HG03159 (cell line): ENCODE results near the gene GADL1.

Experiments used
- ATAC-seq: cut with Tn5 transposase; IDR thresholded peaks from one replicate; pipeline ENCODE4 v1.9.1; 2021; ENCODE audit warnings: mild to moderate bottlenecking, moderate library complexity; ENCODE audit not compliant: unreplicated experiment

GADL1 gene

GRCh38 chr3:30894521-30895251 lies at the start of gene GADL1:
TSS of gene GADL1 (minus strand) at chr3:30894661. CDS start at chr3:30894614, 47 bp downstream.
- no peak for ATAC-seq

GRCh38 chr3:30944124-30944523 lies 49.7 kb upstream of the GADL1 start:
- no peak for ATAC-seq

- no peak for ATAC-seq
Measured at GRCh38 chr3:30943206-30943605, 48.7 kb upstream of the GADL1 start.

- no peak for ATAC-seq
Measured at GRCh38 chr3:30941342-30941741, 46.9 kb upstream of the GADL1 start.

- ATAC-seq: no peak
Measured at GRCh38 chr3:30940740-30941139, 46.3 kb upstream of the GADL1 start.

GRCh38 chr3:30934208-30934550 lies 39.7 kb upstream of the GADL1 start:
- ATAC-seq: no peak

- ATAC-seq: no peak
Measured at GRCh38 chr3:30933478-30934207, 39.2 kb upstream of the GADL1 start.

GRCh38 chr3:30932513-30933098 lies 38.1 kb upstream of the GADL1 start:
- no peak for ATAC-seq

GRCh38 chr3:30924763-30925162 lies 30.3 kb upstream of the GADL1 start:
- no peak for ATAC-seq

- no peak for ATAC-seq
Measured at GRCh38 chr3:30919564-30919963, 25.1 kb upstream of the GADL1 start.

GRCh38 chr3:30918761-30919160 lies 24.3 kb upstream of the GADL1 start:
- no peak for ATAC-seq

- ATAC-seq: no peak
Measured at GRCh38 chr3:30915782-30916181, 21.3 kb upstream of the GADL1 start.

- no peak for ATAC-seq
Measured at GRCh38 chr3:30914696-30915095, 20.2 kb upstream of the GADL1 start.

- ATAC-seq: no peak
Measured at GRCh38 chr3:30913176-30913575, 18.7 kb upstream of the GADL1 start.

GRCh38 chr3:30912301-30912700 lies 17.8 kb upstream of the GADL1 start:
- no peak for ATAC-seq

- ATAC-seq: no peak
Measured at GRCh38 chr3:30908456-30909037, 14.1 kb upstream of the GADL1 start.

GRCh38 chr3:30904996-30905395 lies 10.5 kb upstream of the GADL1 start:
- ATAC-seq: no peak

GRCh38 chr3:30895329-30895728 lies 868 bp upstream of the GADL1 start:
- ATAC-seq: no peak

- ATAC-seq: no peak
Measured at GRCh38 chr3:30893678-30894325, 659 bp downstream of the GADL1 start.

- no peak for ATAC-seq
Measured at GRCh38 chr3:30890907-30891306, 3.6 kb downstream of the GADL1 start.

- ATAC-seq: no peak
Measured at GRCh38 chr3:30886888-30887287, 7.6 kb downstream of the GADL1 start.
